Skeletal muscle tissue (tissue), 4 donors: ENCODE measurements around the gene ABCG4. TPM values are rescaled to one million over a fixed set of nuclear protein-coding genes. Genes with fewer than 3 reads are reported as not detected.

Source experiments
- H3K27ac ChIP-seq: one replicate; pipeline ENCODE4 v1.7.0; 2013; ENCODE audit warnings: mild to moderate bottlenecking, low read depth, low read length, inconsistent platforms
- H3K27me3 ChIP-seq, 3 donors: one replicate each; pipeline ENCODE4 v1.7.0; 2013; ENCODE audit warnings: low read length in 3 of 3; ENCODE audit not compliant: control insufficient read depth in 3 of 3, insufficient read depth in 3 of 3
- H3K36me3 ChIP-seq, 3 donors: one replicate each; pipeline ENCODE4 v1.7.0; 2013; ENCODE audit warnings: low read length in 3 of 3; ENCODE audit not compliant: control insufficient read depth in 3 of 3, insufficient read depth in 3 of 3
- H3K4me1 ChIP-seq, 3 donors: one replicate each; pipeline ENCODE4 v1.7.0; 2013; ENCODE audit warnings: low read length in 3 of 3, mild to moderate bottlenecking in 3 of 3; ENCODE audit not compliant: control insufficient read depth in 3 of 3, insufficient read depth in 3 of 3
- H3K4me3 ChIP-seq, 3 donors: one replicate each; pipeline ENCODE4 v1.7.0; 2013; ENCODE audit warnings: low read length in 3 of 3
- H3K9ac ChIP-seq, 3 donors: one replicate each; pipeline ENCODE4 v1.7.0; 2013; ENCODE audit warnings: low read length in 3 of 3, mild to moderate bottlenecking in 3 of 3, moderate library complexity in 2 of 3, low read depth in 1 of 3
- H3K9me3 ChIP-seq, 3 donors: one replicate each; pipeline ENCODE4 v1.7.0; 2013; ENCODE audit warnings: low read length in 3 of 3; ENCODE audit not compliant: control insufficient read depth in 3 of 3
- total RNA-seq: library from RNA; depleted of rRNA; stranded (reverse); fragments of >200 nt; gene quantifications from one replicate; pipeline ENCODE4 v1.2.3, GENCODE V29; 2014
- donor health status: Osteomylitis.

Gene ABCG4
- total RNA-seq, 1 donor from 2014 or later: under 0.01 TPM

- Histone ChIP-seq H3K4me3 (no peak overlapping the region), H3K27ac (no peak overlapping the region), H3K9ac (no peak overlapping the region), H3K27me3 (no peaks in the 10 kb centered on the region), H3K36me3 (peaks cover 31 to 44% (median 41%) of the 10 kb centered on the region in 3 donors), H3K9me3 (no peaks in the 10 kb centered on the region), H3K4me1 (peaks cover 1 to 3% (median 2%) of the 10 kb centered on the region in 3 donors)
Observed at GRCh38 chr11:119115484-119116234, 33.2 kb upstream of the ABCG4 start.

- Histone ChIP-seq H3K27me3 (no peaks in the 10 kb centered on the region), H3K27ac (no peak overlapping the region), H3K4me1 (peaks cover 5 to 6% (median 6%) of the 10 kb centered on the region in 3 donors), H3K9me3 (no peaks in the 10 kb centered on the region), H3K4me3 (no peak overlapping the region), H3K9ac (no peak overlapping the region), H3K36me3 (peaks cover 25 to 38% (median 36%) of the 10 kb centered on the region in 3 donors)
Observed at GRCh38 chr11:119116235-119116594, 32.6 kb upstream of the ABCG4 start.

GRCh38 chr11:119116601-119117000 lies 32.3 kb upstream of the ABCG4 start:
- H3K27ac ChIP-seq: no peak overlapping the region
- H3K9me3 ChIP-seq: no peaks in the 10 kb centered on the region
- peaks cover 22 to 34% (median 32%) of the 10 kb centered on the region in 3 donors for H3K36me3 ChIP-seq
- H3K4me3 ChIP-seq: no peak overlapping the region
- peaks cover 5 to 9% (median 6%) of the 10 kb centered on the region in 3 donors for H3K4me1 ChIP-seq
- no peak overlapping the region for H3K9ac ChIP-seq
- no peaks in the 10 kb centered on the region for H3K27me3 ChIP-seq

- H3K27ac ChIP-seq: no peak overlapping the region
Observed at GRCh38 chr11:119117004-119117706, 31.7 kb upstream of the ABCG4 start.

GRCh38 chr11:119118227-119118626 lies 30.6 kb upstream of the ABCG4 start:
- Histone ChIP-seq H3K4me1 (peaks cover 13 to 24% (median 15%) of the 10 kb centered on the region in 3 donors), H3K9me3 (no peaks in the 10 kb centered on the region), H3K4me3 (no peak overlapping the region), H3K36me3 (peaks cover 15 to 22% (median 19%) of the 10 kb centered on the region in 3 donors), H3K27ac (no peak overlapping the region), H3K9ac (no peak overlapping the region), H3K27me3 (no peaks in the 10 kb centered on the region)

More at GRCh38 chr11:119117004-119117706, 31.7 kb upstream of the ABCG4 start:
- peaks cover 16 to 29% (median 26%) of the 10 kb centered on the region in 3 donors for H3K36me3 ChIP-seq
- peaks cover 7 to 14% (median 9%) of the 10 kb centered on the region in 3 donors for H3K4me1 ChIP-seq
- H3K27me3 ChIP-seq: no peaks in the 10 kb centered on the region
- H3K4me3 ChIP-seq: no peak overlapping the region
- no peaks in the 10 kb centered on the region for H3K9me3 ChIP-seq
- no peak overlapping the region for H3K9ac ChIP-seq

GRCh38 chr11:119118946-119119345 lies 29.9 kb upstream of the ABCG4 start:
- Histone ChIP-seq H3K9ac (no peak overlapping the region), H3K9me3 (no peaks in the 10 kb centered on the region), H3K27me3 (no peaks in the 10 kb centered on the region), H3K4me3 (no peak overlapping the region), H3K27ac (no peak overlapping the region), H3K36me3 (peaks cover 11 to 21% (median 16%) of the 10 kb centered on the region in 3 donors), H3K4me1 (peaks cover 13 to 25% (median 15%) of the 10 kb centered on the region in 3 donors)

GRCh38 chr11:119120639-119121007 lies 28.2 kb upstream of the ABCG4 start:
- peaks cover 7 to 25% (median 21%) of the 10 kb centered on the region in 3 donors for H3K36me3 ChIP-seq
- H3K4me3 ChIP-seq: peak overlapping the region; percentile 82 to 87 (median 84)
- H3K9ac ChIP-seq: peak overlapping the region; percentile 83 to 93 (median 89)
- peak overlapping the region; percentile 77 for H3K27ac ChIP-seq
- H3K9me3 ChIP-seq: no peaks in the 10 kb centered on the region
- H3K27me3 ChIP-seq: no peaks in the 10 kb centered on the region
- peaks cover 13 to 27% (median 15%) of the 10 kb centered on the region in 3 donors for H3K4me1 ChIP-seq

GRCh38 chr11:119121008-119121810 lies 27.6 kb upstream of the ABCG4 start, which contains the start of gene HINFP:
HINFP (plus strand) TSS chr11:119121580; CDS start chr11:119126945, 5,365 bp downstream.
- peak within 1 kb of the TSS; percentile 77 for H3K27ac ChIP-seq
- H3K9me3 ChIP-seq: no peaks in the 10 kb centered on the region
- peaks cover 4 to 19% (median 18%) of the 10 kb centered on the region in 3 donors for H3K36me3 ChIP-seq
- no peaks in the 10 kb centered on the region for H3K27me3 ChIP-seq
- peaks cover 13 to 30% (median 19%) of the 10 kb centered on the region in 3 donors for H3K4me1 ChIP-seq
- H3K9ac ChIP-seq: peak within 1 kb of the TSS; percentile 93 to 97 (median 97)
- peak within 1 kb of the TSS; percentile 91 to 100 (median 98) for H3K4me3 ChIP-seq

- Histone ChIP-seq H3K9ac (peak overlapping the region; percentile 81 to 97 (median 97)), H3K27me3 (no peaks in the 10 kb centered on the region), H3K4me1 (peaks cover 13 to 30% (median 19%) of the 10 kb centered on the region in 3 donors), H3K36me3 (peaks cover 2 to 17% (median 13%) of the 10 kb centered on the region in 3 donors), H3K4me3 (peak overlapping the region; percentile 91 to 100 (median 98)), H3K27ac (peak overlapping the region; percentile 77), H3K9me3 (no peaks in the 10 kb centered on the region)
Observed at GRCh38 chr11:119121811-119122124, 27.1 kb upstream of the ABCG4 start.
